Measurements from ENCODE around the gene NBPF6. TPM values are rescaled to one million over a fixed set of nuclear protein-coding genes. Genes with fewer than 3 reads are reported as not detected.
"Not testable (repeated sequence)": the region's sequence is repeated elsewhere in the genome, so short reads cannot be mapped to it uniquely, and the experiment has no call there.

The NBPF6 gene
- total RNA-seq, 2 donors from 2014 or later: not detected

GRCh38 chr1:108466166-108466565 is 16.0 kb downstream of the NBPF6 start:
- not testable (repeated sequence) for H3K4me1 ChIP-seq (ENCODE audit: control insufficient read depth in 1 of 2, low read depth in 2 of 2); DNase-seq (ENCODE audit: low spot score); H3K9me3 ChIP-seq; ATAC-seq (ENCODE audit: insufficient number of reproducible peaks, low FRiP score, low read depth); H3K36me3 ChIP-seq; H3K4me3 ChIP-seq; H3K27me3 ChIP-seq (replicated peaks; ENCODE audit: insufficient read depth); H3K27ac ChIP-seq

GRCh38 chr1:108467155-108467554 is 17.0 kb downstream of the NBPF6 start:
- not testable (repeated sequence) for H3K9me3 ChIP-seq; H3K36me3 ChIP-seq; ATAC-seq (ENCODE audit: insufficient number of reproducible peaks, low FRiP score, low read depth)

DNA sequence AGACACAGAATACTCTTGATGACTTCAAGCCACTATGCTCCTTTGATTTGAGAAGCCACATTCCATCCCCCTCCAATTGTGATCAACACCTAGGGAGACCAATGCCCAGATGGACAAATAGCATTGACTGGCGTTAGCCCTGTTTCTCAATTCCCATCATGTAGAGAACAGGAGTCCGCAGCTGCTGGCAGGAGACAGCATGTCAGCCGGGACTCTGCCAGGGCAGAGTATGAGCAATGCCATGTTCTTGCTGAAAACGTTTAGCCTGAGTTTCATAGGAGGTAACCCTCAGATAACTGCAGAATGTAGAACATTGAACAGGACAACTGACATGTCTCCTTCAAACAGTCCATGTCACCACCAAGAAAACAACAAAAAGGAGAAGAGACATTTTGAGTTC is 20.6 kb downstream of the NBPF6 start:
- not testable (repeated sequence) for H3K4me3 ChIP-seq; H3K27ac ChIP-seq; H3K36me3 ChIP-seq; ATAC-seq (ENCODE audit: insufficient number of reproducible peaks, low FRiP score, low read depth); DNase-seq (ENCODE audit: low spot score); H3K27me3 ChIP-seq (replicated peaks; ENCODE audit: insufficient read depth); H3K9me3 ChIP-seq; H3K4me1 ChIP-seq (ENCODE audit: control insufficient read depth in 1 of 2, low read depth in 2 of 2)

More at GRCh38 chr1:108467155-108467554, 17.0 kb downstream of the NBPF6 start:
- H3K4me3 ChIP-seq; H3K27me3 ChIP-seq (replicated peaks; ENCODE audit: insufficient read depth); H3K27ac ChIP-seq; DNase-seq (ENCODE audit: low spot score); H3K4me1 ChIP-seq (ENCODE audit: control insufficient read depth in 1 of 2, low read depth in 2 of 2): not testable (repeated sequence)

DNA sequence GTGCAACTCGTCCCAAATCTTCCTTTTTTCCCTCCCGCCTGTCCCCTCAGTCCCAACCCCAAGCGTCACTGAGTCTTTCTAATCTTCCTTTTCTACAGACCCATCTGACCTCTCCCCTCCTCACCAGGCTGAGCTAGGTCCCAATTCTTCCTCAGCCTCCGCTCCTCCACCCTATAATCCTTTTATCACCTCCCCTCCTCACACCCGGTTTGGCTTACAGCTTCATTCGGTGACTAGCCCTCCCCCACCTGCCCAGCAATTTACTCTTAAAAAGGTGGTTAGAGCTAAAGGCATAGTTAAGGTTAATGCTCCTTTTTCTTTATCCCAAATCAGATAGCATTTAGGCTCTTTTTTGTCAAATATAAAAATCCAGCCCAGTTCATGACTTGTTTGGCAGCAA is 24.4 kb downstream of the NBPF6 start:
- DNase-seq (ENCODE audit: low spot score); H3K4me3 ChIP-seq; H3K27ac ChIP-seq; ATAC-seq (ENCODE audit: insufficient number of reproducible peaks, low FRiP score, low read depth); H3K27me3 ChIP-seq (replicated peaks; ENCODE audit: insufficient read depth); H3K4me1 ChIP-seq (ENCODE audit: control insufficient read depth in 1 of 2, low read depth in 2 of 2); H3K36me3 ChIP-seq: not testable (repeated sequence)
- peaks cover 15% of the 10 kb centered on the region for H3K9me3 ChIP-seq

DNA sequence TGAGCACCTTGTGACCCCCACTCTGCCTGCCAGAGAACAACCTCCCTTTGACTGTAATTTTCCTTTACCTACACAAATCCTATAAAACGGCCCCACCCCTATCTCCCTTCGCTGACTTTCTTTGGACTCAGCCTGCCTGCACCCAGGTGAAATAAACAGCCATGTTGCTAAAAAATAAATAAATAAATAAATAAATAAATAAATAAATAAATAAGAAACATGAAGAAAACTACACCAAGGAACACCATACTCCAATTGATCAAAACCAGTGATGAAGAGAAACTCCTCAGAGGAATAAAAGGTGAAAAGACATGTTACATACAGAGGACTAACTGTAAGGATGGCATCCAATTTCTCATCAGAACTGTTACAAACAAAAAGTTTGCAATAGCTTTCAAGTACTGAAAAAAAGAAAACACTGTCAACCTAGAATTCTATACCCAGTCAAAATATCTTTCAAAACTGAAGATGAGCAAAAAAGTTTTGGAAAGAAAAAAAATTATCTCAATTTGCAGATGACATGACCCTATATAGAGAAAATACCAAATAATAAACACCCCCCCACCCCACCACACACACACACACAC is 28.4 kb downstream of the NBPF6 start:
- DNase-seq (ENCODE audit: low spot score): no peak
- no peak overlapping the region for H3K27ac ChIP-seq
- H3K9me3 ChIP-seq: peaks cover 19% of the 10 kb centered on the region
- H3K36me3 ChIP-seq: no peaks in the 10 kb centered on the region
- TF ChIP-seq, protein P1, sequence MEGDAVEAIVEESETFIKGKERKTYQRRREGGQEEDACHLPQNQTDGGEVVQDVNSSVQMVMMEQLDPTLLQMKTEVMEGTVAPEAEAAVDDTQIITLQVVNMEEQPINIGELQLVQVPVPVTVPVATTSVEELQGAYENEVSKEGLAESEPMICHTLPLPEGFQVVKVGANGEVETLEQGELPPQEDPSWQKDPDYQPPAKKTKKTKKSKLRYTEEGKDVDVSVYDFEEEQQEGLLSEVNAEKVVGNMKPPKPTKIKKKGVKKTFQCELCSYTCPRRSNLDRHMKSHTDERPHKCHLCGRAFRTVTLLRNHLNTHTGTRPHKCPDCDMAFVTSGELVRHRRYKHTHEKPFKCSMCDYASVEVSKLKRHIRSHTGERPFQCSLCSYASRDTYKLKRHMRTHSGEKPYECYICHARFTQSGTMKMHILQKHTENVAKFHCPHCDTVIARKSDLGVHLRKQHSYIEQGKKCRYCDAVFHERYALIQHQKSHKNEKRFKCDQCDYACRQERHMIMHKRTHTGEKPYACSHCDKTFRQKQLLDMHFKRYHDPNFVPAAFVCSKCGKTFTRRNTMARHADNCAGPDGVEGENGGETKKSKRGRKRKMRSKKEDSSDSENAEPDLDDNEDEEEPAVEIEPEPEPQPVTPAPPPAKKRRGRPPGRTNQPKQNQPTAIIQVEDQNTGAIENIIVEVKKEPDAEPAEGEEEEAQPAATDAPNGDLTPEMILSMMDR (IDR thresholded peaks at IDR 0.05): no peak
- no peak for ATAC-seq (ENCODE audit: insufficient number of reproducible peaks, low FRiP score, low read depth)
- H3K4me1 ChIP-seq (ENCODE audit: control insufficient read depth in 1 of 2, low read depth in 2 of 2): no peaks in the 10 kb centered on the region
- H3K27me3 ChIP-seq (replicated peaks; ENCODE audit: insufficient read depth): no peaks in the 10 kb centered on the region
- H3K4me3 ChIP-seq: no peak overlapping the region

DNA sequence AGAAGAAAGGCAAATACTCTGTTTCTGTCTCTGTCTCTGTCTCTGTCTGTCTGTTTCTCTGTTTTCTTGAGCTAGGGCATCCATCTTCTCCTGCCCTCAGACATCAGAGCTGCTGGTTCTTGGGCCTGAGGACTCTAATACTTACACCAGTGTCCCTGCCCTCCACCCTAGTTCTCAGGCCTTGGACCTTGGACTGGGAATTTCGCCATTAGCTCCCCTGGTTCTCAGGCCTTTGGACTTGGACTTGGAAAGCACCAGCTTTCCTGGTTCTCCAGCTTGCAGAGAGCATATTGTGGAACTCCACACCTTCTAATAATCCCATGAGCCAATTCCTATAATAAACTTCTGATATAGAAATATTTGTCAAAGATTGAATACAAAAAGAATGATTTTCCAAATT is 32.6 kb downstream of the NBPF6 start:
- H3K4me1 ChIP-seq (ENCODE audit: control insufficient read depth in 1 of 2, low read depth in 2 of 2): no peaks in the 10 kb centered on the region
- H3K36me3 ChIP-seq: no peaks in the 10 kb centered on the region
- peaks cover 25% of the 10 kb centered on the region for H3K9me3 ChIP-seq
- H3K27me3 ChIP-seq (replicated peaks; ENCODE audit: insufficient read depth): no peaks in the 10 kb centered on the region
- DNase-seq (ENCODE audit: low spot score) (no peak), ATAC-seq (ENCODE audit: insufficient number of reproducible peaks, low FRiP score, low read depth) (no peak)
- TF ChIP-seq, protein P1 (IDR thresholded peaks at IDR 0.05): no peak
- no peak overlapping the region for H3K4me3 ChIP-seq
- H3K27ac ChIP-seq: no peak overlapping the region

- H3K4me3 ChIP-seq; ATAC-seq (ENCODE audit: insufficient number of reproducible peaks, low FRiP score, low read depth); H3K27me3 ChIP-seq (replicated peaks; ENCODE audit: insufficient read depth); H3K27ac ChIP-seq; H3K9me3 ChIP-seq; H3K4me1 ChIP-seq (ENCODE audit: control insufficient read depth in 1 of 2, low read depth in 2 of 2); H3K36me3 ChIP-seq; DNase-seq (ENCODE audit: low spot score): not testable (repeated sequence)
These were observed 35.8 kb downstream of the NBPF6 start for GRCh38 chr1:108485990-108486389.

DNA sequence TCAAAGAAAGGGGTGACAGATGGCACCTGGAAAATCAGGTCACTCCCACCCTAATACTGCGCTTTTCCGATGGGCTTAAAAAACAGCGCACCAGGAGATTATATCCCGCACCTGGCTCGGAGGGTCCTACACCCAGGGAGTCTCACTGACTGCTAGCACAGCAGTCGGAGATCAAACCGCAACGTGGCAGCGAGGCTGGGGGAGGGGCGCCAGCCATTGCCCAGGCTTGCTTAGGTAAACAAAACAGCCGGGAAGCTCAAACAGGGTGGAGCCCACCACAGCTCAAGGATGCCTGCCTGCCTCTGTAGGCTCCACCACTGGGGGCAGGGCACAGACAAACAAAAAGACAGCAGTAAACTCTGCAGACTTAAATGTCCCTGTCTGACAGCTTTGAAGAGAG is 36.6 kb downstream of the NBPF6 start:
- not testable (repeated sequence) for H3K27ac ChIP-seq; H3K4me3 ChIP-seq; H3K4me1 ChIP-seq (ENCODE audit: control insufficient read depth in 1 of 2, low read depth in 2 of 2); H3K27me3 ChIP-seq (replicated peaks; ENCODE audit: insufficient read depth); H3K36me3 ChIP-seq; DNase-seq (ENCODE audit: low spot score); H3K9me3 ChIP-seq; ATAC-seq (ENCODE audit: insufficient number of reproducible peaks, low FRiP score, low read depth)

DNA sequence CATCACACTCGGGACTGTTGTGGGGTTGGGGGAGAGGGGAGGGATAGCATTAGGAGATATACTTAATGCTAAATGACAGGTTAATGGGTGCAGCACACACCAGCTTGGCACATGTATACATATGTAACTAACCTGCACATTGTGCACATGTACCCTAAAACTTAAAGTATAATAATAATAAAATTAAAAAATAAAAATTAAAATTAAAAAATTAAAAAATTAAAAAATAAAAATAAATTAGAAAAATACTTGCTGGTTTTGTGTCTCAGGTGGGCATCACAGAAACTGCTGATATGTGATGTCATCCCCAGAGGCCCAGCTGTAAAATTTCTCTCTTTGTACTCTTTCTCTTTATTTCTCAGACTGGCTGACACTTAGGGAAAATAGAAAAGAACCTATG is 44.9 kb downstream of the NBPF6 start:
- H3K4me3 ChIP-seq; H3K27me3 ChIP-seq (replicated peaks; ENCODE audit: insufficient read depth); H3K9me3 ChIP-seq; ATAC-seq (ENCODE audit: insufficient number of reproducible peaks, low FRiP score, low read depth); H3K36me3 ChIP-seq; H3K27ac ChIP-seq; H3K4me1 ChIP-seq (ENCODE audit: control insufficient read depth in 1 of 2, low read depth in 2 of 2); DNase-seq (ENCODE audit: low spot score): not testable (repeated sequence)

- H3K27ac ChIP-seq; H3K9me3 ChIP-seq; H3K36me3 ChIP-seq; H3K4me3 ChIP-seq; H3K27me3 ChIP-seq (replicated peaks; ENCODE audit: insufficient read depth); H3K4me1 ChIP-seq (ENCODE audit: control insufficient read depth in 1 of 2, low read depth in 2 of 2); ATAC-seq (ENCODE audit: insufficient number of reproducible peaks, low FRiP score, low read depth); DNase-seq (ENCODE audit: low spot score): not testable (repeated sequence)
These were observed 46.7 kb downstream of the NBPF6 start for GRCh38 chr1:108496856-108497255.

Data from thoracic aorta (tissue), 2 donors.